Uterine smooth muscle cell (primary cell): ENCODE data around the gene KCNE3. TPM values are rescaled to one million over a fixed set of nuclear protein-coding genes. Genes with fewer than 3 reads are reported as not detected.

Source experiments
- total RNA-seq: library from RNA; depleted of rRNA; stranded (reverse); fragments of >200 nt; gene quantifications from 2 replicates; pipeline ENCODE4 v1.2.3, GENCODE V29; 2014

Gene KCNE3
- 0.22 and 5.2 TPM in 2 replicates for total RNA-seq

GRCh38 chr11:74466916-74467885 is at the start of gene KCNE3:
Gene KCNE3, minus strand, starts transcription at chr11:74467549. Its CDS starts 9,986 bp downstream, at chr11:74457563.

GRCh38 chr11:74492974-74493790 is 25.8 kb upstream of the KCNE3 start, which contains the start of gene LIPT2:
Gene LIPT2, minus strand, starts transcription at chr11:74493724. Its CDS starts 21 bp downstream, at chr11:74493703.

Other genes starting within 250 kb of the KCNE3 start
- 6.0 and 21.9 TPM in 2 replicates for gene P4HA3, start 155.9 kb downstream of the KCNE3 start, total RNA-seq
- 2.2 and 7.5 TPM in 2 replicates for gene PGM2L1, start 69.1 kb downstream of the KCNE3 start, total RNA-seq
- gene LIPT2, start 26.2 kb upstream of the KCNE3 start, total RNA-seq = 3.0 and 4.8 TPM in 2 replicates
- 12.2 and 22.9 TPM in 2 replicates for gene POLD3, start 125.0 kb upstream of the KCNE3 start, total RNA-seq